Activated T-cell treated with anti-CD3 and anti-CD28 coated beads, Interleukin-2, amount 50 U/mL, for 4 hours (primary cell): Measurements from ENCODE around the gene PCGF5. TPM values are rescaled to one million over a fixed set of nuclear protein-coding genes. Genes with fewer than 3 reads are reported as not detected.
"Not testable (repeated sequence)": the region's sequence is repeated elsewhere in the genome, so short reads cannot be mapped to it uniquely, and the experiment has no call there.

Experiments used
- ATAC-seq, 2 donors: fragments of 200-7000 bp; cut with Tn5 transposase; one replicate each; pipeline ENCODE4 v1.10.0; 2021
- DNase-seq: peaks from one replicate; pipeline ENCODE4 v3.0.0-alpha.2; 2020
- H3K27me3 Mint-ChIP-seq: one replicate; pipeline ENCODE4 v1.8.0; 2021; ENCODE audit warnings: low read depth, mixed read lengths
- H3K36me3 Mint-ChIP-seq: one replicate; pipeline ENCODE4 v1.8.0; 2022; ENCODE audit warnings: mixed read lengths; ENCODE audit not compliant: insufficient read depth
- H3K4me1 Mint-ChIP-seq: one replicate; pipeline ENCODE4 v1.8.0; 2021; ENCODE audit warnings: low read depth, mixed read lengths
- H3K4me3 Mint-ChIP-seq: one replicate; pipeline ENCODE4 v1.8.0; 2021; ENCODE audit warnings: mild to moderate bottlenecking, moderate library complexity, mixed read lengths
- H3K9me3 Mint-ChIP-seq: one replicate; pipeline ENCODE4 v1.8.0; 2021; ENCODE audit warnings: mixed read lengths
- total RNA-seq, 3 donors: library from RNA; stranded (reverse); gene quantifications; one replicate each; pipeline ENCODE4 v1.2.1, GENCODE V29; 2021

The PCGF5 gene
- total RNA-seq, 3 donors from 2014 or later, result 38.5 to 43.5 (median 38.8) TPM

GRCh38 chr10:91286572-91286971 is 66.1 kb downstream of the PCGF5 start:
- Mint-ChIP-seq H3K36me3 (peaks cover 7% of the 10 kb centered on the region), H3K27me3 (no peaks in the 10 kb centered on the region), H3K4me3 (no peak overlapping the region), H3K9me3 (no peaks in the 10 kb centered on the region), H3K4me1 (no peaks in the 10 kb centered on the region)
- DNase-seq, result no peak
- no peak for ATAC-seq

GRCh38 chr10:91287276-91287675 is 66.8 kb downstream of the PCGF5 start:
- no peak overlapping the region for H3K4me3 Mint-ChIP-seq
- DNase-seq (no peak), ATAC-seq (no peak)
- H3K36me3 Mint-ChIP-seq, result peaks cover 5% of the 10 kb centered on the region
- no peaks in the 10 kb centered on the region for H3K4me1 Mint-ChIP-seq
- H3K9me3 Mint-ChIP-seq, result no peaks in the 10 kb centered on the region
- no peaks in the 10 kb centered on the region for H3K27me3 Mint-ChIP-seq

- ATAC-seq, result no peak
- no peaks in the 10 kb centered on the region for H3K27me3 Mint-ChIP-seq
- no peaks in the 10 kb centered on the region for H3K4me1 Mint-ChIP-seq
- DNase-seq, result no peak
- no peaks in the 10 kb centered on the region for H3K9me3 Mint-ChIP-seq
- H3K4me3 Mint-ChIP-seq, result no peak overlapping the region
- H3K36me3 Mint-ChIP-seq, result peaks cover 3% of the 10 kb centered on the region
These were observed 67.4 kb downstream of the PCGF5 start for GRCh38 chr10:91287912-91288311.

GRCh38 chr10:91289305-91289704 is 68.8 kb downstream of the PCGF5 start:
- Mint-ChIP-seq H3K4me3 (no peak overlapping the region), H3K4me1 (no peaks in the 10 kb centered on the region), H3K27me3 (no peaks in the 10 kb centered on the region), H3K9me3 (no peaks in the 10 kb centered on the region), H3K36me3 (no peaks in the 10 kb centered on the region)
- no peak for DNase-seq
- no peak for ATAC-seq

- Mint-ChIP-seq H3K27me3 (peaks cover 3% of the 10 kb centered on the region), H3K4me3 (no peak overlapping the region), H3K9me3 (no peaks in the 10 kb centered on the region), H3K4me1 (no peaks in the 10 kb centered on the region), H3K36me3 (no peaks in the 10 kb centered on the region)
- ATAC-seq, result no peak
- no peak for DNase-seq
These were observed 70.1 kb downstream of the PCGF5 start for GRCh38 chr10:91290607-91291006.

GRCh38 chr10:91294134-91294906 is 73.9 kb downstream of the PCGF5 start:
- no peaks in the 10 kb centered on the region for H3K36me3 Mint-ChIP-seq
- peaks cover 10% of the 10 kb centered on the region for H3K4me1 Mint-ChIP-seq
- H3K4me3 Mint-ChIP-seq, result no peak overlapping the region
- ATAC-seq (no peak), DNase-seq (no peak)
- no peaks in the 10 kb centered on the region for H3K9me3 Mint-ChIP-seq
- H3K27me3 Mint-ChIP-seq, result peaks cover 10% of the 10 kb centered on the region

GRCh38 chr10:91295346-91295745 is 74.9 kb downstream of the PCGF5 start:
- H3K36me3 Mint-ChIP-seq, result no peaks in the 10 kb centered on the region
- H3K27me3 Mint-ChIP-seq, result peaks cover 10% of the 10 kb centered on the region
- DNase-seq (no peak), ATAC-seq (no peak)
- H3K9me3 Mint-ChIP-seq, result no peaks in the 10 kb centered on the region
- peaks cover 10% of the 10 kb centered on the region for H3K4me1 Mint-ChIP-seq
- H3K4me3 Mint-ChIP-seq, result no peak overlapping the region

GRCh38 chr10:91296471-91296870 is 76.0 kb downstream of the PCGF5 start:
- ATAC-seq (no peak), DNase-seq (no peak)
- Mint-ChIP-seq H3K9me3 (no peaks in the 10 kb centered on the region), H3K4me1 (peaks cover 10% of the 10 kb centered on the region), H3K36me3 (no peaks in the 10 kb centered on the region), H3K4me3 (no peak overlapping the region), H3K27me3 (peaks cover 10% of the 10 kb centered on the region)

- Mint-ChIP-seq H3K9me3 (no peaks in the 10 kb centered on the region), H3K4me3 (peak overlapping the region; percentile 69), H3K4me1 (peaks cover 10% of the 10 kb centered on the region), H3K36me3 (no peaks in the 10 kb centered on the region), H3K27me3 (peaks cover 10% of the 10 kb centered on the region)
- DNase-seq (peak; percentile 69), ATAC-seq (peak; percentile 93 to 95)
These were observed 77.9 kb downstream of the PCGF5 start for GRCh38 chr10:91298224-91298871.

- peaks cover 10% of the 10 kb centered on the region for H3K4me1 Mint-ChIP-seq
- no peak overlapping the region for H3K4me3 Mint-ChIP-seq
- peaks cover 10% of the 10 kb centered on the region for H3K27me3 Mint-ChIP-seq
- no peak for DNase-seq
- no peaks in the 10 kb centered on the region for H3K36me3 Mint-ChIP-seq
- ATAC-seq, result no peak
- H3K9me3 Mint-ChIP-seq, result no peaks in the 10 kb centered on the region
These were observed 79.6 kb downstream of the PCGF5 start for GRCh38 chr10:91299999-91300575.

GRCh38 chr10:91302946-91303345 is 82.5 kb downstream of the PCGF5 start:
- not testable (repeated sequence) for H3K4me3 Mint-ChIP-seq, DNase-seq, H3K27me3 Mint-ChIP-seq, H3K9me3 Mint-ChIP-seq, ATAC-seq, H3K36me3 Mint-ChIP-seq, H3K4me1 Mint-ChIP-seq

GRCh38 chr10:91305979-91306378 is 85.5 kb downstream of the PCGF5 start:
- H3K4me3 Mint-ChIP-seq, DNase-seq, H3K9me3 Mint-ChIP-seq, ATAC-seq, H3K36me3 Mint-ChIP-seq, H3K27me3 Mint-ChIP-seq, H3K4me1 Mint-ChIP-seq: not testable (repeated sequence)

- Mint-ChIP-seq H3K9me3 (no peaks in the 10 kb centered on the region), H3K27me3 (peaks cover 4% of the 10 kb centered on the region), H3K4me1 (no peaks in the 10 kb centered on the region), H3K36me3 (no peaks in the 10 kb centered on the region), H3K4me3 (no peak overlapping the region)
- no peak for DNase-seq
- no peak for ATAC-seq
These were observed 87.0 kb downstream of the PCGF5 start for GRCh38 chr10:91307489-91307888.

- DNase-seq (no peak), ATAC-seq (no peak)
- H3K4me3 Mint-ChIP-seq, result no peak overlapping the region
- peaks cover 4% of the 10 kb centered on the region for H3K27me3 Mint-ChIP-seq
- no peaks in the 10 kb centered on the region for H3K9me3 Mint-ChIP-seq
- peaks cover 6% of the 10 kb centered on the region for H3K4me1 Mint-ChIP-seq
- no peaks in the 10 kb centered on the region for H3K36me3 Mint-ChIP-seq
These were observed 89.2 kb downstream of the PCGF5 start for GRCh38 chr10:91309711-91310110.
